Lower leg skin (tissue), 3 donors: ENCODE data around the gene ACOT4.

Experiments used
- POLR2A ChIP-seq, 2 donors: fragments of 450-650 bp; IDR thresholded peaks; one replicate each; pipeline ENCODE4 v1.6.1; 2016 to 2017; ENCODE audit warnings: antibody characterized with exemption in 2 of 2, mild to moderate bottlenecking in 1 of 2, moderate library complexity in 1 of 2
- TF ChIP-seq, protein P1 (sequence below), 3 donors: fragments of 450-650 bp; IDR thresholded peaks; one replicate each; pipeline ENCODE4 v1.5.1; 2016; ENCODE audit warnings: antibody characterized with exemption in 3 of 3, mild to moderate bottlenecking in 3 of 3, moderate library complexity in 2 of 3

DNA sequence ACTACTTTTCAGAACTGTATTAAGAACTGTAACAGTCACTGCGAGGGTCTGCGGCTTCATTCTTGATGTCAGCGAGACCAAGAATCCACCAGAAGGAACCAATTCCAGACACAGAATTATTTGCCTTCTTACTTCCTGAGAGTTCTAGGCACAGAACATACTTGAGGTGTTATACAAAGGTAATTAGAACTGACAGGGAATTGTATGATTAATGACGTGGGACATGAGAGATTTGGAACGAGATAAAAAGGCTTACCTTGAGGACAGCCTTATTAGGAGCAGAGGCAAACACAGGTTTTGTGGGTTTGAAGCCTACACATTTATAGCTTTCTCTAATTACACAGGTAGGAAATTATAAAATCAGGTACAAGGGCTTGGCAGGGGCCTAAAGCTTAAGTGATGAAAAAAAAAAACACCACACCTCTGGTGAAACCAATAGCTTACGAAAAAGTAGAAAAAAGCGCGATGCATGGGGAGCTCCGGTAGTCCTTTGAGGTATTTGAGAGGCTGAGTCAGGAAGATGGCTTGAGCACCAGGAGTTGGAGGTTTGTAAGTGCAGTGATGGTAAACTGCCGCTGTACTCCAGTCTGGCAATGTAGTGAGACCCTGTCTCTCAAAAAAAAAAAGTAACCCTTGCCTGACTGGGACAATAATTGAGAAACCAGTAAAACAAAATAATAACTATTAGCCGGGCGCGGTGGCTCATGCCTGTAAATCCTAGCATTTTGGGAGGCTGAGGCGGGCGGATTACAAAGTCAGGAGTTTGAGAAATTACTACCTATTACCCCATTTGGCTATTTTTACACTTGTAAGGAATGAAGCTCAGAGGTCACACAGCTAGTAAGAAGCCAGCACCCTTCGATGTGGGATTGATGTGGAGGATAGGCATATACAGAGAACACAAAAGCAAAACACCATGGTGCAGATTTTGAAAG, 23.5 kb upstream of the ACOT4 start:
- TF ChIP-seq POLR2A (IDR thresholded peaks at IDR 0.05), result no peak
- TF ChIP-seq, protein P1, sequence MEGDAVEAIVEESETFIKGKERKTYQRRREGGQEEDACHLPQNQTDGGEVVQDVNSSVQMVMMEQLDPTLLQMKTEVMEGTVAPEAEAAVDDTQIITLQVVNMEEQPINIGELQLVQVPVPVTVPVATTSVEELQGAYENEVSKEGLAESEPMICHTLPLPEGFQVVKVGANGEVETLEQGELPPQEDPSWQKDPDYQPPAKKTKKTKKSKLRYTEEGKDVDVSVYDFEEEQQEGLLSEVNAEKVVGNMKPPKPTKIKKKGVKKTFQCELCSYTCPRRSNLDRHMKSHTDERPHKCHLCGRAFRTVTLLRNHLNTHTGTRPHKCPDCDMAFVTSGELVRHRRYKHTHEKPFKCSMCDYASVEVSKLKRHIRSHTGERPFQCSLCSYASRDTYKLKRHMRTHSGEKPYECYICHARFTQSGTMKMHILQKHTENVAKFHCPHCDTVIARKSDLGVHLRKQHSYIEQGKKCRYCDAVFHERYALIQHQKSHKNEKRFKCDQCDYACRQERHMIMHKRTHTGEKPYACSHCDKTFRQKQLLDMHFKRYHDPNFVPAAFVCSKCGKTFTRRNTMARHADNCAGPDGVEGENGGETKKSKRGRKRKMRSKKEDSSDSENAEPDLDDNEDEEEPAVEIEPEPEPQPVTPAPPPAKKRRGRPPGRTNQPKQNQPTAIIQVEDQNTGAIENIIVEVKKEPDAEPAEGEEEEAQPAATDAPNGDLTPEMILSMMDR (IDR thresholded peaks at IDR 0.05), result no peak
